ENCODE measurements around the gene PRKCG. TPM values are rescaled to one million over a fixed set of nuclear protein-coding genes. Genes with fewer than 3 reads are reported as not detected.

PRKCG gene
- total RNA-seq, 6 experiments from 2014 or later, result 0.23 to 0.28 TPM; not detected in 4

DNA sequence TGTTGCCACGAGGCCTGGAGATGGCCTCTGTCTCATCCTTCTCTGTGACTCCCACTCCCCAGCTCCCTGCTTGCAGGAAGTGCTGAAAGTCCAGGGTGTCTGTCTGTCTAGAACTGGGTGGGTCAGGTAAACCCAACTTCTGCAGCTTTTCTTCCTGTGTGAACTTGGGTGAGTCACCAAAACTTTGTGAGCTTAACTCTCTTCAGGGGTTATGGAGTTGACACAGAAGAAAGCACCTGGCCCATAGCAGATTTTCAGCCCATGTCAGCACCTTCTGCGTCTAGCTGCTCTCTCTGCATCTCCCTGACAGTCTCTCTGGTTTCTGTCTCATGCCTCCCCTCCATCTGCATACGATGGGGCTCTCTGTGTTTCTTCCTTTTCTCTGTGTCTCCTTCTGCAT lies 22.9 kb downstream of the PRKCG start:
- no peak overlapping the region for H3K27ac Mint-ChIP-seq
- TF ChIP-seq, protein P1, sequence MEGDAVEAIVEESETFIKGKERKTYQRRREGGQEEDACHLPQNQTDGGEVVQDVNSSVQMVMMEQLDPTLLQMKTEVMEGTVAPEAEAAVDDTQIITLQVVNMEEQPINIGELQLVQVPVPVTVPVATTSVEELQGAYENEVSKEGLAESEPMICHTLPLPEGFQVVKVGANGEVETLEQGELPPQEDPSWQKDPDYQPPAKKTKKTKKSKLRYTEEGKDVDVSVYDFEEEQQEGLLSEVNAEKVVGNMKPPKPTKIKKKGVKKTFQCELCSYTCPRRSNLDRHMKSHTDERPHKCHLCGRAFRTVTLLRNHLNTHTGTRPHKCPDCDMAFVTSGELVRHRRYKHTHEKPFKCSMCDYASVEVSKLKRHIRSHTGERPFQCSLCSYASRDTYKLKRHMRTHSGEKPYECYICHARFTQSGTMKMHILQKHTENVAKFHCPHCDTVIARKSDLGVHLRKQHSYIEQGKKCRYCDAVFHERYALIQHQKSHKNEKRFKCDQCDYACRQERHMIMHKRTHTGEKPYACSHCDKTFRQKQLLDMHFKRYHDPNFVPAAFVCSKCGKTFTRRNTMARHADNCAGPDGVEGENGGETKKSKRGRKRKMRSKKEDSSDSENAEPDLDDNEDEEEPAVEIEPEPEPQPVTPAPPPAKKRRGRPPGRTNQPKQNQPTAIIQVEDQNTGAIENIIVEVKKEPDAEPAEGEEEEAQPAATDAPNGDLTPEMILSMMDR (IDR thresholded peaks at IDR 0.05), result no peak
- H3K4me1 Mint-ChIP-seq (ENCODE audit: low read depth), result peaks cover 26% of the 10 kb centered on the region
- H3K36me3 Mint-ChIP-seq (ENCODE audit: low read depth), result no peaks in the 10 kb centered on the region
- no peak for DNase-seq
- H3K9me3 Mint-ChIP-seq, result no peaks in the 10 kb centered on the region
- H3K27me3 Mint-ChIP-seq (ENCODE audit: insufficient read depth), result peaks cover 42% of the 10 kb centered on the region
- H3K4me3 Mint-ChIP-seq, result no peak overlapping the region

DNA sequence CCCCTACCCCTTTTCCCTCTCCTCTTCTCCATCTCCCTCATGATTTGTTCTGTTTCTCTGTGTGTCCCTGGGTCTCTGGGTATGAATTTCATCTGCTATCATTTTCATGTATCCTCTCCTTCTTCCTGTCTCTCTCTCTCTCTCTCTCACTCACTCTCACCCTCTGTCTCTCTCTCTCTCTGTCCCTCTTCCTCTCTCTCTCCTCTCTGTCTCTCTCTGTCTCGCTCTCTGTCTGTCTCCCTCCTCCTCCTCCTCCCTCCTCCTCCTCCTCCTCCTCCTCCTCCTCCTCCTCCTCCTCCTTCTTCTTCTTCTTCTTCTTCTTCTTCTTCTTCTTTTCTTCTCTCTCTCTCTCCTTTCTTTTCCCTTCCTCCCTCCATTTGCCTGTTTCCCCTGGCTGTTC lies 23.8 kb downstream of the PRKCG start:
- no peak overlapping the region for H3K27ac Mint-ChIP-seq
- peaks cover 26% of the 10 kb centered on the region for H3K4me1 Mint-ChIP-seq (ENCODE audit: low read depth)
- TF ChIP-seq, protein P1 (IDR thresholded peaks at IDR 0.05), result no peak
- no peak overlapping the region for H3K4me3 Mint-ChIP-seq
- no peaks in the 10 kb centered on the region for H3K9me3 Mint-ChIP-seq
- H3K27me3 Mint-ChIP-seq (ENCODE audit: insufficient read depth), result peaks cover 50% of the 10 kb centered on the region
- DNase-seq, result no peak
- no peaks in the 10 kb centered on the region for H3K36me3 Mint-ChIP-seq (ENCODE audit: low read depth)

DNA sequence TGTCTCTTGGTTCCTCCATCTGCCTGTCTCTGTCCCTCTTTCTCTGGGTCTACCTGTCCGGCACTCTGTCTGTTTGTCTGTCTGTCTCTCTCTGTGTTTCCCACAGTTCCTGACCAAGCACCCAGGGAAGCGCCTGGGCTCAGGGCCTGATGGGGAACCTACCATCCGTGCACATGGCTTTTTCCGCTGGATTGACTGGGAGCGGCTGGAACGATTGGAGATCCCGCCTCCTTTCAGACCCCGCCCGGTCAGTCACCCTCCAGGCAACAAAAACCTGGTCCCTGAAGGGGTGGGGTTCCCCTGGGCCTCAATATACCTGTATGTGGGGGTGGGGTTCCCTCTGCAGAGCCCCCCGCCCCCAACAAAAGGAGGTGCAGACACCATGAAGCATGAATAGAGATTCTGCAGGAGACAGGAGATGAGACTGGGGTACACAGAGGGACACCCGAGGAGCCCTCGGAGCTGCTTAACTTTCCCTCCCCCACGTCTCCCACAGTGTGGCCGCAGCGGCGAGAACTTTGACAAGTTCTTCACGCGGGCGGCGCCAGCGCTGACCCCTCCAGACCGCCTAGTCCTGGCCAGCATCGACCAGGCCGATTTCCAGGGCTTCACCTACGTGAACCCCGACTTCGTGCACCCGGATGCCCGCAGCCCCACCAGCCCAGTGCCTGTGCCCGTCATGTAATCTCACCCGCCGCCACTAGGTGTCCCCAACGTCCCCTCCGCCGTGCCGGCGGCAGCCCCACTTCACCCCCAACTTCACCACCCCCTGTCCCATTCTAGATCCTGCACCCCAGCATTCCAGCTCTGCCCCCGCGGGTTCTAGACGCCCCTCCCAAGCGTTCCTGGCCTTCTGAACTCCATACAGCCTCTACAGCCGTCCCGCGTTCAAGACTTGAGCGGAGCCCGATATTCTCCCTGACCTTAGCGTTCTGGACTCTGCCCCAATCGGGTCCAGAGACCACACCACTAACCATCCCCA lies 24.5 kb downstream of the PRKCG start:
- Mint-ChIP-seq H3K4me1 (ENCODE audit: low read depth) (peaks cover 26% of the 10 kb centered on the region), H3K27ac (no peak overlapping the region), H3K9me3 (no peaks in the 10 kb centered on the region), H3K27me3 (ENCODE audit: insufficient read depth) (peaks cover 53% of the 10 kb centered on the region), H3K4me3 (peak overlapping the region; percentile 60), H3K36me3 (ENCODE audit: low read depth) (no peaks in the 10 kb centered on the region)
- TF ChIP-seq, protein P1 (IDR thresholded peaks at IDR 0.05), result peak; percentile 96
- DNase-seq, result no peak

DNA sequence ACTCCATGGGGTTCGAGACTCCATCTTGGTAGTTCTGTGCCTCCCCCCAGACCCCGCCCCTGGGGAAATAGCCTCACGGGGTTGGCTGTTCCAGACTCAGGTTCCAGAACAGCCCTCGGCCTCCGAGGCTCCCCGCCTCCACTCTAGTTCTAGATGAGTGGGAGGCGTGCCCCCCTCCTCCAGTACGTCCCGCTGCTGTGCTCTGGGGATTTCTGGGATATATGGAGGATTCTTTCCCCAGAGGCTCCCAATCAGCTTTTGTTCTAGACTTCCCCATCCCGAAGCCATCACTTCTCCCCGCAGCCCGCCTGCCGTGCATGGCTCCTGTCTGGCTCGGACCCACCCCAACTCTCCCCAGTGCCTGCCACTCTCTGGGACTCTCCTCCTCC lies 25.2 kb downstream of the PRKCG start:
- H3K27ac Mint-ChIP-seq, result no peak overlapping the region
- H3K9me3 Mint-ChIP-seq, result no peaks in the 10 kb centered on the region
- peaks cover 26% of the 10 kb centered on the region for H3K4me1 Mint-ChIP-seq (ENCODE audit: low read depth)
- H3K36me3 Mint-ChIP-seq (ENCODE audit: low read depth), result no peaks in the 10 kb centered on the region
- H3K4me3 Mint-ChIP-seq, result peak overlapping the region; percentile 16; the same call in 1 of the 2 replicates
- DNase-seq, result no peak
- TF ChIP-seq, protein P1 (IDR thresholded peaks at IDR 0.05), result no peak
- peaks cover 55% of the 10 kb centered on the region for H3K27me3 Mint-ChIP-seq (ENCODE audit: insufficient read depth)

DNA sequence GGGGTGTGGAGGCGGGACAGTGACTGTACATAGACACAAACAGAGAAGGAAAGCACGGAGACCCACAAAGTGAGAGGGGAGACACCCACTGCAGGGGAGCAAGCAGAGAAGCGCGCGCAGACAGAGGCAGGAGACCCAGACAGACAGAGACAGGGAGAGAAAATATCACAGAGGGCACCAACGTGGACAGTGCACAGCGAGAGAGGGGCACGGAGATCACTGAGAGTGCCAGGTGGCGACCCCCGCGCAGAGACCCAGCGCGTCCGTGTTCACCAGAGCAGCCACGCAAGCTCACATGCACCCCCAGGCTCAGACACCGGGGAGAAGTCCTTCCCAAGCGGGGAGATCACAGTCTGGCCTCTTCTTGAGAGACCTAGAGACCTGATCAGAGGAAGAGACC lies 25.7 kb downstream of the PRKCG start:
- Mint-ChIP-seq H3K27ac (no peak overlapping the region), H3K36me3 (ENCODE audit: low read depth) (no peaks in the 10 kb centered on the region), H3K9me3 (no peaks in the 10 kb centered on the region), H3K4me3 (peak overlapping the region; percentile 16; the same call in 1 of the 2 replicates), H3K27me3 (ENCODE audit: insufficient read depth) (peaks cover 55% of the 10 kb centered on the region), H3K4me1 (ENCODE audit: low read depth) (peaks cover 26% of the 10 kb centered on the region)
- no peak for DNase-seq
- TF ChIP-seq, protein P1 (IDR thresholded peaks at IDR 0.05), result no peak
